HG03280 (cell line): ENCODE measurements around the gene ARHGAP22.
A peak's percentile ranks its signal among the peaks of the same experiment; 100 is the strongest.

Experiments
- ATAC-seq: cut with Tn5 transposase; IDR thresholded peaks from one replicate; pipeline ENCODE4 v1.9.1; 2021; ENCODE audit warnings: mild to moderate bottlenecking, moderate library complexity; ENCODE audit not compliant: unreplicated experiment

Gene ARHGAP22

DNA sequence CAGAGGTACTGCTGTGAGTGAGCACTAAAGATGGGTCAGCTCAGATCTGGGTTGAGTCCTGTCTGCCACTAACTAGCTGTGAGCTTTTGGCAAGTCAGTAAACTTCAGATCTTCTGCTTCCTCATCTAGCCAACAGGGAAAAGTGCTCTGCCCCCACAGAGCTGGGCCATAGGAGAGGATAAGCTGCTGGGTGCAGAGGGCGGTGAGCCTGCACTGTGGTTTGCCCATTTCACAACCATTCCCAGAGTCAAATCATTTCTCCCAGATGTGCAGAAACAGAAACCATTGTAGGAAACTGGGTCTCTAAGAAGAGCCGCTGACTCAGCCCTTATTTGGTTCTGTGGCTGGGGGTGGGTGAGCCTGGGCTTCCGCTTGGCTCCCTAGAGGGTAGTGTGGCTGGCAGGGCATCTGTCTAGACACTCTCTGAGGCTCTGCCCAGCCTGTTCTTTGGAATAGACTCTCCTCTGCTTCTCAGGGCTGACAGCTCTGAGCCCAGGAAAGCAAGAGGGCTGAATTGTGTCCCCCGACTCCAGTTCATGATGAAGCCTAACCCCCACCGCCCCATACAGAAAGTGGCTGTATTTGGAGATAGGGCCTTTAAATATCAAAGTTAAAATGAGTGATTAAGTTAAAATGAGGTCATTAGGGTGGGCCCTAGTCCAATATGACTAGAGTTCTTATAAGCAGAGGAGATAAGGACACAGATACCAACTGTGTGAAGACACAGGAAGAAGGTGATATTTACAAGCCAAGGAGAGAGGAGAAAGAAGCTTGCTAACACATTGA, 29.5 kb upstream of the ARHGAP22 start:
- ATAC-seq: peak; percentile 72

DNA sequence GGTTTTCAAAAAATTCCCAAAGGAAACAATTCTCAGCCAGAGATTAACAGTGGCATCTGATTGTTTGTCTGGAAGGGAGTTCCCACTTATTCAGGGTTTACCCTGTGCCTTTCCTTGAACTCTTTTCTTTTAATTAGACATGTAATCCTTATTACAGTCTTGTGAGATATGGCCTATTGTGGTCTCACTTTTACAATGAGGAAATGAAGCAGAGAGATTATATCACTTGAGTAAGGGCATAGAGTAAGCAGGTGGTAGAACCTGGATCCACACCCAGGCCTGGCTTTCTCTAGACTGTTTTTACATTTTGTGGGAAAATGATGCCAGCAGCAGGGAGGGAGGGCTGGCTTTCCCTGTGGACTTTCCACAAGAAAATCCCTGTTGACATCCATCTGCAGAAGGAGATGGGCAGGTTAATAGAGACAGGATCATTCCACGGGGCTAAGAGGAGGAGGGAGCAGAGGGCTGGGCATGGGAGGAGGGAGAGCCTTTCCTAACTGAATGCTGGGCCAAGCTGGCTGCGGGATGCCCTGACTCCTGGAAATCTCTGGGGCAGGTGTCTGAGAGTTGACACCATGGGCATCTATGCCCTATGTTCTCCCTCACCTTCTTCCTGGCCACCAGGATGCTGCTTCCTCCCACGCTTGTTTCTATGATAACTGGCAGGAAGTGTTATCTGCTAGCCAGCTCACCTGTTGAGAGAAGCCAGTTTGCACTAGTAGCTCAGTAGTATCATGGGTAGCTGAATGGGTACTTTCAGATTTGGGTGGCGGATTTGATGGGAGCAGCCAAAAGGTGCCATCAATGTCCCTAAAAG, 28.7 kb upstream of the ARHGAP22 start:
- ATAC-seq: peak; percentile 15

GRCh38 chr10:48632166-48632565, 27.3 kb upstream of the ARHGAP22 start:
- no peak for ATAC-seq

GRCh38 chr10:48627984-48628609, 23.2 kb upstream of the ARHGAP22 start:
- ATAC-seq: no peak

DNA sequence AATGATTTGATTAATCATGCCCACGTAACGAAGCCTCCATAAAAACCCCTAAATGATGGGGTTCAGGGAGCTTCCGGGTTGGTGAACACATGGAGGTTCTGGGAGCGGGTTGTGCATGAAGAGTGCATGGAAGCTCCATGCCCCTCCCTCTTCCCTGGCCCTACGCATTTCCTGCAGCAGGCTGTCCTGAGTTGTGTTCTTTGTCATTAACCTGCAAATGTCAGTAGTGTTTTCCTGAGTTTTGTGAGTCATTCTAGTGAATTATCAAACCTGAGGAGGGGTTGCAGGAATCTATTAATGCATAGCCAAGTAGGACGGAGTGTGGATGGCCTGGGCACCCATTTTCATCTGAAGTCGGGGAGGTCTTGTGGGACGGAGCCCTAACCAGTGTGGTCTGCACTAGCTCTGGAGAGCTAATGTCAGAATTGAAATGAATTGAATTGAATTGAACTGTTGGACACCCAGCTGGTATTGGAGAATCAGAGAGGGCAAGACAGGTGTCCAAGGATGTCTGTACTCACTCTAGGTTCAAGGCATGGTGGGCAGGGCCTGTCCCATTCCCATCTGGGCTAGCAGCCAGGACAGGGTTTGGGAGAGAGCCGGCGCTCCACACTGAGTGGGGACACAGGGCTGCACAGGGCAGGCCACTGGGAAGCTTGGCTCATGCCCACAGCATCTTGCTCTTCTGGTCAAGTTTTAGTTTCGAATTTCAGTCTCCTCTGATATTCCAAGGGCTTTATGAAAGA, 22.3 kb upstream of the ARHGAP22 start:
- ATAC-seq: no peak

DNA sequence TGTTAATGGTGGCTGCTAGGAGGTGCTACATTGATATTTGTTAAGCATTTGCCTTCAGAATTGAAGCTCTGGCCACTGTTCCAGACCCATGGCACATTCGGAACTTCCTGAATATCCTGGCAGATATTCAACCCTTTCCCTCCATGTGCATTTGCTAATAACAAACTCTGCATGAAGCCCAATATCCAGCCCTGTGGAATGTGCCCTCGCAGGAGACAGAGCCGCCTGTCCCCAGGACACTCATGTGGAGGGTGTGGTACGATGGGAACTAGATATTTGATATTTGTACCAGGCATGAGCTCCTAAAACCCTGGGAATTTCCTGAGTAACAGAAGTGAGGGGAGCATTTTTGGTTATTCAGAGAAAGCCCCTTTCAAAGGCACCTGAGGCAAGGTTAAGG, 21.6 kb upstream of the ARHGAP22 start:
- ATAC-seq: no peak

DNA sequence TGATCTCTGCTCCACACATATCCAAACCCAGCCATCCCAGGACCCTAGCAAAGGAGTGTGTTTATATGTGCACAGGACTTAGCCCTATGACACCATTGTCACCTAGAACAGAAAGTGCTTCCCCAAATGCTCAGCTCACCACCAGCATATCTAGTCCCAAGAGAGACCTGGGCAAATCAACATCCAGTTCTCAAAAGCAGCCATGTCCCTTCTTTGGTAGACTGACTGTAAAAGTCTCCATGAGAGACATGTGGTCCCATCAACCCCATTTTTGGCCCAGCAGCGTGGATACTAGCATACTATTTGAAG, 20.9 kb upstream of the ARHGAP22 start:
- ATAC-seq: no peak

GRCh38 chr10:48623607-48624132, 18.8 kb upstream of the ARHGAP22 start:
- ATAC-seq: no peak

DNA sequence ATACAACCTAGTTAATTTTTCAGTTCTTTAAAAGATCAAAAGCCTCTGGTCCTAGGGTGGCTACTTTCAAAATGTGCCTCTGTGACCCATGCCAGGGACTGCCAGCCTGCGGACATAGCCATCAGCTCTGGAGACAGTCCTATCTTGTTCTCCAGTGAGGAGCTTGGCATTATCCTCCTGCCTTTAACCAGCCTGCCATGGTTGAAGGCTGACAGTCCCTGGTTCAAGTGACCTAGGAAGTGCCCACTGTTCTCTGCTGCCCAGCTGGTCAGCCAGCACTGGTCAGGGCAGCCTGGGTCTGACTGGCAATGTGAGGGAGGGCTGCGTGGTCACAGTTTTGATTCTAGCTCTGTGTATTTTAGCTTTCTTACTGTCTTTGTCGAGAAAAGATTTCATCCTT, 18.1 kb upstream of the ARHGAP22 start:
- ATAC-seq: no peak

GRCh38 chr10:48620719-48621118, 15.8 kb upstream of the ARHGAP22 start:
- ATAC-seq: no peak

GRCh38 chr10:48616436-48616835, 11.6 kb upstream of the ARHGAP22 start:
- no peak for ATAC-seq

DNA sequence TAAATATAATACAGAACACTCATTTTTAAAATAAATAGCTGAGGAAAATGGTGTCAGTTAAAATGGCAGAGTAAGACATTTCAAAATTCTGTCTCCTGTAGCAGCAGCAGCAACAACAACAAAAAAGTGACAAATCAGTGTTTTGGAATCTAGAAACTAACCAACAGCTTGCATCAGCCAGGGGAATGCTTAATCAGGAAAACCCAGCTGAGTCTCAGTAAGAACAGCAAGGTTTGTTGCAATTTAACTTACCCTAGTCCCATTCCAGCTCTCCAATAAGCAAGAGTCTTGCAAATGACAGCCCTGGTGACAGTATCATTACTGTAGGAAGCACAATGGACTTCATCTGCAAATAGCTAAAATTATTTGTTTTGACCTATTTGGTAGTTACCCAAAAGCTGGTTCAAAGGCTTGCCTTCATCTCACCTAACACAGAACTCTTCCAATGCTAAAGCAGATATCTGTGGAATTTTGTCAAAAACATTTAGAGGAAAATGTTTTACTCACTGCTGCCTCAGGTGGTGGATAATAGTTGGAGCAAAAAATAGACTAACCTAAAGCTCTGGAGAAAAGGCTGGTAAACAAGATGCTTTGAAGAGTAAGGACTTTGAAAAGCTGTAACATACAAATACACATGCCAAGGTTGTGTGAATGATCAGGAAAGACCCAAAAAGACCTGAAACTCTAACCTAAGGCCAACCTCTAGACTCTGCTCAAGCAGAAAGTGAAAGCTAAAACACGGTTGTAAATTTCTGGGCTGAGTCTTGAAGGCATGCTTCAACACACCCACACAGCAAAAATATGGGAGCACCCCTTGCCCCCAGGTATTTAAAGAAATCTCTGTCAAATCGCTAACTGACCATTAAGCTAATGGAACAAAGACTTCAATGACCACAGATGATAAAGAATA, 9.9 kb upstream of the ARHGAP22 start:
- no peak for ATAC-seq

- ATAC-seq: no peak
Measured at GRCh38 chr10:48613016-48613415, 8.1 kb upstream of the ARHGAP22 start.

DNA sequence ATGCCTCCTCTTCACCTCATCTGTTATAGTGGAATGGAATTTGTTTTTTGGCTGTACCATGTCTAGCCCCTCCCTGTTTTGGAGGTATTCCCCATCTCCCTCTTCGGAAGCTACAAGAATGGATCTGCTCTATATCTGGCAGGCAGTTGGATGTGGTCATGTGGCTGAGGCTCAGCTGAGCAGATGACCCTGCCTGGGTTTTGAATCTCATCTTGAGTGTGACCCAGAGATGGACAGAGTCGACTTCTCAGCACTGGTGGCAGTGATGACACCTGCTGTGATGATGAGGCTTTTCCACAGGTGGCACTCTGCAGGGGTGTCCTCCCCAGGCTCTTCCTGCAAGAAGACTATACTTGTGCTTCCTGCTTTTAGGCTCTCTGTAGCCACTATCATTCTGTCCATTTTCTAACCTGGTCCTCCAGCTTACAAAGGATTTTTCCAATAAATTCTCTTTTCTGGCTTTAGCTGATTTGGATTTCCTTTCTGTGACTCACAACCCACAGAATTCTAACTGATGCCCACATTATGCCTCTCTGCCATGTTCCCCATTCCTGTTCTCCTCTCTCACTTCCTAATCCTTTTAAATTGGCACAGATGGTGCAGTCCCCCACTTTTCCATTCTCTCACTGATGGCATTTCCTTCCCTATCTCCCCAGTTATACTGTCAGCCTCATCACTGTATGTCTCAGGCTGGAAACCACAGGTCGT, 7.5 kb upstream of the ARHGAP22 start:
- ATAC-seq: no peak

DNA sequence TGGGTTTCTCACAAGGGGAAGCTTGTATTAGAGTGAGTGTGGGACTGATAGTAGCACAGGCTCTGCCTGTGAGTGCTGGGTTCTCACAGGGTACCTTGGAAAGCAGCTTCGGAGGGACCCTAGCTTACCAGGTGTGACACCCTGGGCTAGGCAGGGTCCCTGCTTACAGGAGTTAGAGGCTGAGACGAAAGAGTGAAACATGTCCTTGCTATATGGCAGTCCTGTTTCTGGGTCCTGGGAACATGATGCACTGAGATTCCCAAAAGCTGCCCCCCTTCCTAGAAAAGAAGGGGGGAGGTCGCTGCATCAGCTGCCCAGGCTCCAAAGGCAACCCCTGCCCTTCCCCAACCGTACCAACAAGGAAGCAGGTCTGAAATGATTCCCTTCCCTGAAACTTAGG, 6.3 kb upstream of the ARHGAP22 start:
- ATAC-seq: no peak

DNA sequence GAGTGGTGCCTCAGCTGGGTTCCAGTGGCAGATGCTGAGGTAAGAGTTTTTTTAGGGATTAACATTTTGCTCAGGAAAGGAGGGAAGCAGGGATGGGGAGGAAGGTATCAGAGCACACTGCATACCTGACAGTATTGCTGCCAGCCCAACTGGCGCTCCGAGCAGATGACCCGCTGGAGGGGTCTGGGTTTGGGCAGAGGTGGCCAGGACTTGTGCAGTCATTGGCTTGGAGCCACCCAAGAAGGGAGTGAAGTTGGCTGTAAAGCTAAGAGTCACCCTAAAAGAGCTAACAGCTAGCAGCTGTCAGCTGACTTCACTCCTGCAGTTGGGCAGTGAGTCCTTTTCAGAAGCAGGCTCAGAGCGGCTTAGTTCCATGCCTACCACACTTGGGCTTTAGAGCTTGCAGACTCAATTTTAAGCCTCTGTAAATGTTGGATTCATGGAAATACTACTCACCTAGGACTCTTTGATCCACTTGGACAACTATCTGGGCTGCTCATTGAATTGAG, 5.8 kb upstream of the ARHGAP22 start:
- no peak for ATAC-seq

GRCh38 chr10:48609899-48610584, 5.2 kb upstream of the ARHGAP22 start:
- no peak for ATAC-seq

GRCh38 chr10:48609441-48609840, 4.6 kb upstream of the ARHGAP22 start:
- no peak for ATAC-seq

- no peak for ATAC-seq
Measured at GRCh38 chr10:48608976-48609375, 4.1 kb upstream of the ARHGAP22 start.
